Measurements from ENCODE around the gene KRT84. TPM values are rescaled to one million over a fixed set of nuclear protein-coding genes. Genes with fewer than 3 reads are reported as not detected.
A peak's percentile ranks its signal among the peaks of the same experiment; 100 is the strongest.

The KRT84 gene
- total and polyA plus RNA-seq, 9 of the 15 experiments (the other 6 are each of a cell fraction or from before 2014, with no cell fraction given): not detected

DNA sequence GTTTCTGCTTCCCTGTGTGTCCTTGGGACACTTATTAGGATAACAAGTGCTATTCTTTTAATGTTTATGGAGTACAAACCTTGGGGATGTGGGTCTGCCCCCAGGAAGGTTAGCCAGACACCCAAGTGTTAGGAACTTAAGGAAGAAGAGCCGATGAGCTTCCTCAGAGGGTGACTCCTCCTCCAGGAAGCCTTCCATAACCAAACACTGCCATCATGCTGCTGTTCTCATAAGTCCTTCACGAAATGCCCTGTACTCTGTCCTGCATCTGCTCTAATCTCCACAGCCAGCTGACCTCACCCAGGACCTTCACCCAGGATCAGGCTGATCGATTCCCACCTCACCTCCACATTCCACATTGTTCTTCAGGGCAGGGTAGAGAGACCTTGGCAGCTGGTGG lies 16.9 kb downstream of the KRT84 start:
- ChIA-PET CTCF (ENCODE audit: low intra/inter-chr PET ratio) (no interaction called here), POLR2A (interaction anchor here (0.6 kb wide), 1 partner anchor 32 kb away, joined by 3 read pairs; no protein-coding TSS in a partner anchor)
- peaks cover 23 to 44% of the 10 kb centered on the region in 2 experiments; a peak in 4 of 5 replicates for H3K27me3 ChIP-seq (ENCODE audit: control insufficient read depth in 2 of 2, insufficient read depth in 2 of 2, low read length in 2 of 2)
- WGBS (ENCODE audit: insufficient coverage, low coverage, missing lambda C conversion rate): 3% methylated on average over 3 of the region's 3 CpGs
- H3K27ac ChIP-seq (ENCODE audit: extremely low read depth, low read depth, low read length): no peak overlapping the region
- no peak overlapping the region for H2AFZ ChIP-seq (ENCODE audit: low read depth, low read length)
- DNase-seq (ENCODE audit: extremely low read depth in 1 of 4, low spot score in 3 of 4) (no peak), ATAC-seq (no peak), FAIRE-seq (no peak)
- no peak overlapping the region for H3K4me2 ChIP-seq (ENCODE audit: insufficient read depth, low read length)
- no peaks in the 10 kb centered on the region for H3K36me3 ChIP-seq (ENCODE audit: control insufficient read depth, insufficient read depth, low read length)
- no peaks in the 10 kb centered on the region for H3K9me1 ChIP-seq (ENCODE audit: control insufficient read depth, insufficient read depth, low read length)
- H4K20me1 ChIP-seq (replicated peaks; ENCODE audit: control insufficient read depth, insufficient read depth, low read length): 0 out of 2 replicates have a peak, but pooled peaks cover 5% of the 10 kb centered on the region
- H3K9me3 ChIP-seq (replicated peaks; ENCODE audit: control insufficient read depth, insufficient read depth, low read depth, low read length): no peaks in the 10 kb centered on the region
- in situ Hi-C loops (cut with MboI) (no loop called here), intact Hi-C loops (cut with micrococcal nuclease) (loop anchor here (10.0 kb wide), 1 partner anchor 214 kb away; no protein-coding TSS in a partner anchor)
- H3K9ac ChIP-seq (ENCODE audit: insufficient read depth in 1 of 2, low read depth in 2 of 2, low read length in 2 of 2): no peak overlapping the region
- no peaks in the 10 kb centered on the region for H3K79me2 ChIP-seq (ENCODE audit: control insufficient read depth, insufficient read depth, low read length)
- no TSS peak for BruUV-seq (replicated peaks)
- H3K4me3 ChIP-seq: no peak overlapping the region
- H3K4me1 ChIP-seq (replicated peaks in 1 of 2; ENCODE audit: control insufficient read depth in 2 of 2, insufficient read depth in 2 of 2, low read length in 2 of 2): no peaks in the 10 kb centered on the region
- TF ChIP-seq MTA3 (IDR thresholded peaks at IDR 0.05; ENCODE audit: borderline replicate concordance): no peak
- TF ChIP-seq, protein P1, sequence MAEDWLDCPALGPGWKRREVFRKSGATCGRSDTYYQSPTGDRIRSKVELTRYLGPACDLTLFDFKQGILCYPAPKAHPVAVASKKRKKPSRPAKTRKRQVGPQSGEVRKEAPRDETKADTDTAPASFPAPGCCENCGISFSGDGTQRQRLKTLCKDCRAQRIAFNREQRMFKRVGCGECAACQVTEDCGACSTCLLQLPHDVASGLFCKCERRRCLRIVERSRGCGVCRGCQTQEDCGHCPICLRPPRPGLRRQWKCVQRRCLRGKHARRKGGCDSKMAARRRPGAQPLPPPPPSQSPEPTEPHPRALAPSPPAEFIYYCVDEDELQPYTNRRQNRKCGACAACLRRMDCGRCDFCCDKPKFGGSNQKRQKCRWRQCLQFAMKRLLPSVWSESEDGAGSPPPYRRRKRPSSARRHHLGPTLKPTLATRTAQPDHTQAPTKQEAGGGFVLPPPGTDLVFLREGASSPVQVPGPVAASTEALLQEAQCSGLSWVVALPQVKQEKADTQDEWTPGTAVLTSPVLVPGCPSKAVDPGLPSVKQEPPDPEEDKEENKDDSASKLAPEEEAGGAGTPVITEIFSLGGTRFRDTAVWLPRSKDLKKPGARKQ (CRISPR knock-in tag; IDR thresholded peaks at IDR 0.05): no peak
- TF ChIP-seq ZFP36 (IDR thresholded peaks at IDR 0.05; ENCODE audit: low read depth, low read length, partially characterized antibody): peak; percentile 88
- TF ChIP-seq, protein P2, sequence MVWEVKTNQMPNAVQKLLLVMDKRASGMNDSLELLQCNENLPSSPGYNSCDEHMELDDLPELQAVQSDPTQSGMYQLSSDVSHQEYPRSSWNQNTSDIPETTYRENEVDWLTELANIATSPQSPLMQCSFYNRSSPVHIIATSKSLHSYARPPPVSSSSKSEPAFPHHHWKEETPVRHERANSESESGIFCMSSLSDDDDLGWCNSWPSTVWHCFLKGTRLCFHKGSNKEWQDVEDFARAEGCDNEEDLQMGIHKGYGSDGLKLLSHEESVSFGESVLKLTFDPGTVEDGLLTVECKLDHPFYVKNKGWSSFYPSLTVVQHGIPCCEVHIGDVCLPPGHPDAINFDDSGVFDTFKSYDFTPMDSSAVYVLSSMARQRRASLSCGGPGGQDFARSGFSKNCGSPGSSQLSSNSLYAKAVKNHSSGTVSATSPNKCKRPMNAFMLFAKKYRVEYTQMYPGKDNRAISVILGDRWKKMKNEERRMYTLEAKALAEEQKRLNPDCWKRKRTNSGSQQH (CRISPR knock-in tag; IDR thresholded peaks at IDR 0.05): no peak
- TF ChIP-seq, protein P3, sequence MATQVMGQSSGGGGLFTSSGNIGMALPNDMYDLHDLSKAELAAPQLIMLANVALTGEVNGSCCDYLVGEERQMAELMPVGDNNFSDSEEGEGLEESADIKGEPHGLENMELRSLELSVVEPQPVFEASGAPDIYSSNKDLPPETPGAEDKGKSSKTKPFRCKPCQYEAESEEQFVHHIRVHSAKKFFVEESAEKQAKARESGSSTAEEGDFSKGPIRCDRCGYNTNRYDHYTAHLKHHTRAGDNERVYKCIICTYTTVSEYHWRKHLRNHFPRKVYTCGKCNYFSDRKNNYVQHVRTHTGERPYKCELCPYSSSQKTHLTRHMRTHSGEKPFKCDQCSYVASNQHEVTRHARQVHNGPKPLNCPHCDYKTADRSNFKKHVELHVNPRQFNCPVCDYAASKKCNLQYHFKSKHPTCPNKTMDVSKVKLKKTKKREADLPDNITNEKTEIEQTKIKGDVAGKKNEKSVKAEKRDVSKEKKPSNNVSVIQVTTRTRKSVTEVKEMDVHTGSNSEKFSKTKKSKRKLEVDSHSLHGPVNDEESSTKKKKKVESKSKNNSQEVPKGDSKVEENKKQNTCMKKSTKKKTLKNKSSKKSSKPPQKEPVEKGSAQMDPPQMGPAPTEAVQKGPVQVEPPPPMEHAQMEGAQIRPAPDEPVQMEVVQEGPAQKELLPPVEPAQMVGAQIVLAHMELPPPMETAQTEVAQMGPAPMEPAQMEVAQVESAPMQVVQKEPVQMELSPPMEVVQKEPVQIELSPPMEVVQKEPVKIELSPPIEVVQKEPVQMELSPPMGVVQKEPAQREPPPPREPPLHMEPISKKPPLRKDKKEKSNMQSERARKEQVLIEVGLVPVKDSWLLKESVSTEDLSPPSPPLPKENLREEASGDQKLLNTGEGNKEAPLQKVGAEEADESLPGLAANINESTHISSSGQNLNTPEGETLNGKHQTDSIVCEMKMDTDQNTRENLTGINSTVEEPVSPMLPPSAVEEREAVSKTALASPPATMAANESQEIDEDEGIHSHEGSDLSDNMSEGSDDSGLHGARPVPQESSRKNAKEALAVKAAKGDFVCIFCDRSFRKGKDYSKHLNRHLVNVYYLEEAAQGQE (IDR thresholded peaks at IDR 0.05; ENCODE audit: borderline replicate concordance): no peak
- TF ChIP-seq, protein P3 (CRISPR knock-in tag; IDR thresholded peaks at IDR 0.05; ENCODE audit: low read depth): no peak
- no peak for TF ChIP-seq HDAC1 (IDR thresholded peaks at IDR 0.05)
